IMR-90 (cell line): Measurements from ENCODE around the gene PSMD14. TPM values are rescaled to one million over a fixed set of nuclear protein-coding genes. Genes with fewer than 3 reads are reported as not detected.

ENCODE experiments used
- ATAC-seq: fragments of 200-7000 bp; cut with Tn5 transposase; 2 replicates; pipeline ENCODE4 v1.9.1; 2020; ENCODE audit warnings: low read depth, mild to moderate bottlenecking, moderate library complexity
- BruUV-seq: library from RNA; stranded (reverse); fragments of 400-500 nt; replicated peaks from 2 replicates; lab custom pipeline; 2021; lab: Mats Ljungman, UMichigan
- CTCF ChIA-PET: fragments of 300-600 bp; formaldehyde crosslinking; extraction: SDS; loops from one replicate; lab custom pipeline; 2021; ENCODE audit warnings: antibody characterized with exemption; lab: Yijun Ruan, JAX
- POLR2A ChIA-PET: fragments of 300-600 bp; sonication (Branson Sonifier 250); formaldehyde crosslinking; loops from one replicate; lab custom pipeline; 2022; ENCODE audit warnings: antibody characterized with exemption; ENCODE audit not compliant: unreplicated experiment; lab: Charles Lee
- DNase-seq: peaks from one replicate; pipeline ENCODE4 v3.0.0; 2013
- H2AFZ ChIP-seq: replicated peaks from 2 replicates; pipeline ENCODE3; 2013; ENCODE audit warnings: low read length, mild to moderate bottlenecking; ENCODE audit not compliant: poor library complexity
- H2AK5ac ChIP-seq: 2 replicates; pipeline ENCODE4 v1.6.1; 2013; ENCODE audit warnings: low read depth, low read length, inconsistent platforms
- H2AK9ac ChIP-seq: replicated peaks from 2 replicates; pipeline ENCODE3; 2013; ENCODE audit warnings: mild to moderate bottlenecking, low read depth, low read length, moderate library complexity; ENCODE audit not compliant: poor library complexity
- H2BK120ac ChIP-seq: 2 replicates; pipeline ENCODE4 v1.6.1; 2013; ENCODE audit warnings: low read depth, low read length, inconsistent platforms
- H2BK15ac ChIP-seq: 3 replicates; pipeline ENCODE4 v1.6.1; 2013; ENCODE audit warnings: low read depth, low read length, inconsistent platforms
- H2BK20ac ChIP-seq: 2 replicates; pipeline ENCODE4 v1.6.1; 2013; ENCODE audit warnings: low read depth, mild to moderate bottlenecking, inconsistent platforms, low read length, moderate library complexity
- H2BK5ac ChIP-seq: 2 replicates; pipeline ENCODE4 v1.6.1; 2013; ENCODE audit warnings: mild to moderate bottlenecking, low read depth, low read length, inconsistent platforms; ENCODE audit not compliant: poor library complexity, severe bottlenecking
- H3K14ac ChIP-seq: replicated peaks from 2 replicates; pipeline ENCODE4 v1.6.1; 2013; ENCODE audit warnings: low read depth, low read length, inconsistent platforms
- H3K18ac ChIP-seq: 2 replicates; pipeline ENCODE4 v1.6.1; 2013; ENCODE audit warnings: low read depth, low read length, control low read depth
- H3K23ac ChIP-seq: 2 replicates; pipeline ENCODE4 v1.6.1; 2013; ENCODE audit warnings: low read depth, low read length, inconsistent platforms
- H3K27ac ChIP-seq: 2 replicates; pipeline ENCODE4 v1.5.1; 2013; ENCODE audit warnings: mild to moderate bottlenecking, control low read depth, low read length; ENCODE audit not compliant: insufficient read depth
- H3K27me3 ChIP-seq: 2 replicates; pipeline ENCODE4 v1.6.1; 2013; ENCODE audit warnings: low read length; ENCODE audit not compliant: control insufficient read depth, insufficient read depth
- H3K36me3 ChIP-seq: 2 replicates; pipeline ENCODE4 v1.6.1; 2013; ENCODE audit warnings: low read length, mixed read lengths; ENCODE audit not compliant: control insufficient read depth, insufficient read depth
- H3K4ac ChIP-seq: 2 replicates; pipeline ENCODE4 v1.6.1; 2013; ENCODE audit warnings: low read depth, low read length, inconsistent platforms
- H3K4me1 ChIP-seq: 2 replicates; pipeline ENCODE4 v1.6.1; 2013; ENCODE audit warnings: low read length, mixed read lengths; ENCODE audit not compliant: control insufficient read depth, insufficient read depth
- H3K4me2 ChIP-seq: 2 replicates; pipeline ENCODE4 v1.6.1; 2013; ENCODE audit warnings: low read depth, mild to moderate bottlenecking, control low read depth, low read length, moderate library complexity
- H3K4me3 ChIP-seq: 2 replicates; pipeline ENCODE4 v1.5.1; 2013; ENCODE audit warnings: low read depth, mild to moderate bottlenecking, control low read depth, low read length, moderate library complexity; ENCODE audit not compliant: insufficient read depth
- H3K56ac ChIP-seq: 2 replicates; pipeline ENCODE4 v1.6.1; 2013; ENCODE audit warnings: low read length, inconsistent platforms; ENCODE audit not compliant: insufficient read depth; ENCODE audit errors: extremely low read depth
- H3K79me1 ChIP-seq, 2 experiments: 2 replicates each; pipeline ENCODE4 v1.6.1; 2013; ENCODE audit warnings: low read length in 2 of 2, inconsistent platforms in 1 of 2, low read depth in 1 of 2
- H3K9ac ChIP-seq: 2 replicates; pipeline ENCODE4 v1.6.1; 2013; ENCODE audit warnings: low read depth, low read length, control low read depth
- H3K9me1 ChIP-seq: 2 replicates; pipeline ENCODE4 v1.6.1; 2013; ENCODE audit warnings: low read length, inconsistent platforms; ENCODE audit not compliant: insufficient read depth
- H3K9me3 ChIP-seq: 2 replicates; pipeline ENCODE4 v1.6.1; 2013; ENCODE audit warnings: low read length; ENCODE audit not compliant: control insufficient read depth, insufficient read depth
- H4K20me1 ChIP-seq: 2 replicates; pipeline ENCODE4 v1.6.1; 2013; ENCODE audit warnings: low read length, inconsistent platforms; ENCODE audit not compliant: insufficient read depth
- H4K5ac ChIP-seq: 2 replicates; pipeline ENCODE4 v1.6.1; 2013; ENCODE audit warnings: mild to moderate bottlenecking, low read depth, low read length, control low read depth
- H4K8ac ChIP-seq, 2 experiments: 2 replicates each; pipeline ENCODE4 v1.6.1; 2013; ENCODE audit warnings: low read depth in 2 of 2, low read length in 2 of 2, control low read depth in 1 of 2, inconsistent platforms in 1 of 2
- H4K91ac ChIP-seq: 2 replicates; pipeline ENCODE4 v1.6.1; 2013; ENCODE audit warnings: low read depth, low read length, inconsistent platforms; ENCODE audit not compliant: insufficient read depth
- CEBPB ChIP-seq: IDR thresholded peaks from 2 replicates; pipeline ENCODE4 v1.6.1; 2012; ENCODE audit warnings: low read depth, low read length, improper control_type of control experiment
- POLR2A ChIP-seq: IDR thresholded peaks from 2 replicates; pipeline ENCODE4 v1.6.1; 2012; ENCODE audit warnings: mild to moderate bottlenecking, low read depth, low read length
- WGBS, 2 experiments: methylation state at CpG; one replicate each; pipeline versions ENCODE4 v1.1.5 to v1.1.7; 2013; ENCODE audit warnings: missing lambda C conversion rate in 2 of 2; ENCODE audit not compliant: insufficient read length in 1 of 2; ENCODE audit errors: extremely low coverage in 2 of 2; 5-methylcytosine and 5-hydroxymethylcytosine counted together
- dilution Hi-C: fragments of 300-500 bp; cut with HindIII; formaldehyde crosslinking; loops from one replicate; pipeline ENCODE4 v1.14.3; 2018; ENCODE audit warnings: low sequenced_read_pairs; ENCODE audit not compliant: unreplicated experiment
- in situ Hi-C: fragments of 300-500 bp; cut with MboI; formaldehyde crosslinking; loops from 3 replicates; pipeline ENCODE4 v1.14.3; 2019; ENCODE audit warnings: low sequenced_read_pairs, inconsistent platforms, mixed read lengths
- intact Hi-C: fragments of 100-400 bp; cut with micrococcal nuclease; formaldehyde crosslinking; loops from 2 replicates; pipeline ENCODE4 v1.10.0; 2022
- polyA plus RNA-seq, 3 experiments: library from polyadenylated mRNA; depleted of rRNA; stranded (reverse); fragments of >200 nt; gene quantifications; 2 replicates each; pipeline ENCODE4 v1.2.3, GENCODE V29; 2012; ENCODE audit warnings: low replicate concordance in 1 of 3
- total RNA-seq: library from RNA; depleted of rRNA; stranded (reverse); fragments of >200 nt; gene quantifications from 2 replicates; pipeline ENCODE4 v1.2.3, GENCODE V29; 2012

The PSMD14 gene
- total and polyA plus RNA-seq, 2 of the 4 experiments (the other 2 are of a cell fraction): 59.3 to 110 TPM

GRCh38 chr2:161344692-161345091, 36.5 kb downstream of the PSMD14 start:
- H2BK5ac ChIP-seq: no peak overlapping the region
- H3K9me1 ChIP-seq: no peaks in the 10 kb centered on the region; the same call in 1 of the 2 replicates
- no peak overlapping the region for H4K91ac ChIP-seq
- in situ Hi-C loops: no loop called here
- no peak overlapping the region for H2BK15ac ChIP-seq
- H3K79me1 ChIP-seq: peaks cover 23 to 41% of the 10 kb centered on the region in 2 experiments
- no peak overlapping the region for H3K23ac ChIP-seq
- dilution Hi-C loops: no loop called here
- no peak overlapping the region for H2AK5ac ChIP-seq
- H3K4ac ChIP-seq: no peak overlapping the region
- no peak overlapping the region for H2AK9ac ChIP-seq
- no peak for ATAC-seq
- no peak overlapping the region for H3K9ac ChIP-seq
- H3K36me3 ChIP-seq: no peaks in the 10 kb centered on the region
- H3K4me1 ChIP-seq: no peaks in the 10 kb centered on the region
- no peak overlapping the region for H2BK20ac ChIP-seq
- H3K18ac ChIP-seq: no peak overlapping the region
- H3K4me2 ChIP-seq: no peak overlapping the region
- no peak overlapping the region for H3K4me3 ChIP-seq
- no peaks in the 10 kb centered on the region for H3K9me3 ChIP-seq
- intact Hi-C loops: no loop called here
- H4K20me1 ChIP-seq: peaks cover 6% of the 10 kb centered on the region; the same call in 1 of the 2 replicates
- BruUV-seq: no TSS peak
- no peaks in the 10 kb centered on the region for H3K27me3 ChIP-seq
- WGBS, 2 experiments: no CpG with 5 or more reads among the region's 2 CpGs
- H4K5ac ChIP-seq: no peak overlapping the region
- TF ChIP-seq POLR2A: no peak
- TF ChIP-seq CEBPB: no peak
- no peak overlapping the region for H2AFZ ChIP-seq
- H4K8ac ChIP-seq: no peak overlapping the region
- no peak overlapping the region for H2BK120ac ChIP-seq
- DNase-seq: no peak
- no peak overlapping the region for H3K56ac ChIP-seq
- no peak overlapping the region for H3K27ac ChIP-seq
- POLR2A ChIA-PET: no interaction called here
- CTCF ChIA-PET: no interaction called here
- no peak overlapping the region for H3K14ac ChIP-seq
